G401 (cell line): ENCODE results near the gene CENPX. TPM values are rescaled to one million over a fixed set of nuclear protein-coding genes. Genes with fewer than 3 reads are reported as not detected.
"Not testable (repeated sequence)": the region's sequence is repeated elsewhere in the genome, so short reads cannot be mapped to it uniquely, and the experiment has no call there.

ENCODE experiments used
- DNase-seq: peaks from one replicate; pipeline ENCODE4 v3.0.0-alpha.2; 2015; ENCODE audit warnings: low spot score
- in situ Hi-C: cut with HindIII; loops from 2 replicates; pipeline ENCODE4 v1.10.0; 2016; ENCODE audit warnings: low sequenced_read_pairs, mixed read lengths
- total RNA-seq: library from RNA; depleted of rRNA; stranded (reverse); fragments of >200 nt; shearing (Covaris generic); gene quantifications from 2 replicates; pipeline ENCODE4 v1.2.3, GENCODE V29; 2014

CENPX gene
- total RNA-seq, 1 experiment from 2014 or later, result 57.8 TPM

GRCh38 chr17:81992306-81993102 is 30.2 kb downstream of the CENPX start:
- DNase-seq, result no peak

GRCh38 chr17:81991684-81992305 is 30.9 kb downstream of the CENPX start:
- peak; percentile 76 for DNase-seq
- in situ Hi-C loops, result no loop called here

More at GRCh38 chr17:81992306-81993102, 30.2 kb downstream of the CENPX start:
- in situ Hi-C loops, result no loop called here

- in situ Hi-C loops, result no loop called here
- DNase-seq, result no peak
These were observed 31.6 kb downstream of the CENPX start for GRCh38 chr17:81990836-81991683.

GRCh38 chr17:81987161-81987770 is 35.4 kb downstream of the CENPX start:
- no peak for DNase-seq
- in situ Hi-C loops, result no loop called here

- no peak for DNase-seq
These were observed 36.1 kb downstream of the CENPX start for GRCh38 chr17:81986606-81987005.

GRCh38 chr17:81984773-81985410 is 37.8 kb downstream of the CENPX start:
- DNase-seq, result no peak
- in situ Hi-C loops, result no loop called here

More at GRCh38 chr17:81986606-81987005, 36.1 kb downstream of the CENPX start:
- in situ Hi-C loops, result no loop called here

GRCh38 chr17:81983639-81984373 is 38.9 kb downstream of the CENPX start:
- no peak for DNase-seq
- in situ Hi-C loops, result no loop called here

GRCh38 chr17:81983011-81983638 is 39.6 kb downstream of the CENPX start:
- DNase-seq, result no peak
- in situ Hi-C loops, result no loop called here

GRCh38 chr17:81981511-81981910 is 41.2 kb downstream of the CENPX start:
- DNase-seq, in situ Hi-C loops: not testable (repeated sequence)

GRCh38 chr17:81980707-81981343 is 41.9 kb downstream of the CENPX start:
- in situ Hi-C loops, result no loop called here
- no peak for DNase-seq

- in situ Hi-C loops, result no loop called here
- DNase-seq, result no peak
These were observed 42.6 kb downstream of the CENPX start for GRCh38 chr17:81980122-81980521.

GRCh38 chr17:81978524-81979298 is 44.0 kb downstream of the CENPX start:
- in situ Hi-C loops, result no loop called here
- DNase-seq, result peak; percentile 41

- peak; percentile 85 for DNase-seq
- in situ Hi-C loops, result no loop called here
These were observed 45.4 kb downstream of the CENPX start, which contains the start of gene ASPSCR1 for GRCh38 chr17:81977211-81977808. ASPSCR1 (plus strand) TSS chr17:81977629; CDS start chr17:81977647, 18 bp downstream.

- DNase-seq, result peak; percentile 40
- in situ Hi-C loops, result no loop called here
These were observed 46.1 kb downstream of the CENPX start for GRCh38 chr17:81976332-81977210.

- DNase-seq, result no peak
- in situ Hi-C loops, result no loop called here
These were observed 49.2 kb downstream of the CENPX start for GRCh38 chr17:81973432-81973831.
